Activated CD4-positive, alpha-beta T cell treated with anti-CD3 and anti-CD28 coated beads, Interleukin-2, amount 50 U/mL, for 24 hours (primary cell): ENCODE measurements around the gene PLCH1.

Source experiments
- DNase-seq, 2 donors: peaks; one replicate each; pipeline ENCODE4 v3.0.0-alpha.2; 2020; ENCODE audit warnings: low read depth in 1 of 2, low spot score in 1 of 2

Gene PLCH1

GRCh38 chr3:155608228-155608920 is 136.5 kb downstream of the PLCH1 start:
- DNase-seq = no peak

- no peak for DNase-seq
These were observed 137.1 kb downstream of the PLCH1 start for GRCh38 chr3:155607761-155608160.

GRCh38 chr3:155605571-155605970 is 139.3 kb downstream of the PLCH1 start:
- no peak for DNase-seq

- DNase-seq = no peak
These were observed 139.9 kb downstream of the PLCH1 start for GRCh38 chr3:155604967-155605366.

GRCh38 chr3:155604126-155604525 is 140.7 kb downstream of the PLCH1 start:
- no peak for DNase-seq

- DNase-seq = no peak
These were observed 141.6 kb downstream of the PLCH1 start for GRCh38 chr3:155603302-155603701.

- no peak for DNase-seq
These were observed 142.6 kb downstream of the PLCH1 start for GRCh38 chr3:155602307-155602706.

GRCh38 chr3:155598671-155599070 is 146.2 kb downstream of the PLCH1 start:
- DNase-seq = no peak

GRCh38 chr3:155596615-155597014 is 148.3 kb downstream of the PLCH1 start:
- no peak for DNase-seq

GRCh38 chr3:155595371-155595770 is 149.5 kb downstream of the PLCH1 start:
- no peak for DNase-seq

GRCh38 chr3:155594526-155595187 is 150.2 kb downstream of the PLCH1 start:
- DNase-seq = no peak

- DNase-seq = no peak
These were observed 157.3 kb downstream of the PLCH1 start for GRCh38 chr3:155587581-155587980.

GRCh38 chr3:155585384-155585783 is 159.5 kb downstream of the PLCH1 start:
- no peak for DNase-seq

GRCh38 chr3:155581579-155581978 is 163.3 kb downstream of the PLCH1 start:
- DNase-seq = no peak

GRCh38 chr3:155572085-155572484 is 172.8 kb downstream of the PLCH1 start:
- no peak for DNase-seq

- no peak for DNase-seq
These were observed 176.6 kb downstream of the PLCH1 start for GRCh38 chr3:155568295-155568694.

- DNase-seq = no peak
These were observed 184.3 kb downstream of the PLCH1 start for GRCh38 chr3:155560594-155560993.

- DNase-seq = no peak
These were observed 184.7 kb downstream of the PLCH1 start for GRCh38 chr3:155560135-155560534.

- DNase-seq = no peak
These were observed 188.3 kb downstream of the PLCH1 start for GRCh38 chr3:155556531-155556930.

GRCh38 chr3:155555479-155556060 is 189.3 kb downstream of the PLCH1 start:
- DNase-seq = no peak

GRCh38 chr3:155554777-155555451 is 190.0 kb downstream of the PLCH1 start:
- no peak for DNase-seq

GRCh38 chr3:155553780-155554179 is 191.1 kb downstream of the PLCH1 start:
- no peak for DNase-seq
